HG02973 (cell line): ENCODE results near the gene ACO1.

Experiments
- ATAC-seq: cut with Tn5 transposase; IDR thresholded peaks from one replicate; pipeline ENCODE4 v1.9.1; 2021; ENCODE audit warnings: moderate library complexity; ENCODE audit not compliant: unreplicated experiment

The ACO1 gene

DNA sequence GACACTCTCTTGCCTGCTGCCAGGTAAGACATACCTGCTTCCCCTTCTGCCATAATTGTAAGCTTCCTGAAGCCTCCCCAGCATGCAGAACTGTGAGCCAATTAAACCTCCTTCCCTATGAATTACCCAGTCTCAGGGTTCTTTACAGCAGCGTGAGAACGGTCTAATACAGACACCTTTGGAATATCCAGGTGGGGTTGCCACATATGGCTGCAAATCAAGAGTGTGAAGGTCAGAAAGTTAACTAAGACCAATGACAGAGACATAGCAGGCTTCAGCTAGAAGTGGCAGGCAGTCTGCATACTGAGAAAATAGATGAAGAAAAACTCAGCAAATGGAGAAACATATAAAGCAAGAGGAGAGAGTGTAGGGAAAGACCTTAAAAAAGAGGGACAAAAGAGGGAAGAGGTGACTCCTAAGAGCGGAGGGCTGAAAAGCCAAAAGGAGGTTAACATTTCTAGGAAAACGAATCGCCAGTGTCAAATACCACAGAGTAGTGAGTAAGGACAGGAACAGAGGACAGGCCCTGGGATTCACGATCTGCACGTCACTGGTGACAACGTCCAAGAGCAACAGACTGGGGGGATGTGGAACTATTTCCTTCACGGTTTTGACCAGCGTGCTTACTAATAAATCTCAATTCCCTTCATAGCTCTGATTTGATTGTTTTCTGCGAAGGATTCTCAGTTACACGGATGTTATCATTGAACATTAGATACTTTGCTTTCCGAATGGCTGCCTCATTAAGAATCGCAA lies 1.7 kb upstream of the ACO1 start:
- ATAC-seq, result no peak

DNA sequence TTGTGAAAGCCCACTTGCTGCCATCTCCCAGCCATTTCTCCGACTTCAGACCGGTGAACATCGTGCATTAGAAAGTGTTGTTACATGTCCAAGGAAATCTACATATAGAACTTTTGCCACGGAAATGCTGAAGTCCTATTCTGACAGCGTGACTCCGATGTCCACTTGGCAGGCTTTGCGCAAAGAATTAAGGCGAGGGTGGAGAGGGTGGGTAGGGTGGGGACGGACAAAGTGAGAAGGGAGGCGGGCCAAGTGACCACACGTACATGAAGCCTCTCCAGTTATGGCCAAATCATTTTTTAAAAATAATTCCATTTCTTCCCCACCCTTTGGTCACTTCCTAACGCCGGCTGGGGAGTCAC lies 460 bp upstream of the ACO1 start:
- ATAC-seq, result no peak

DNA sequence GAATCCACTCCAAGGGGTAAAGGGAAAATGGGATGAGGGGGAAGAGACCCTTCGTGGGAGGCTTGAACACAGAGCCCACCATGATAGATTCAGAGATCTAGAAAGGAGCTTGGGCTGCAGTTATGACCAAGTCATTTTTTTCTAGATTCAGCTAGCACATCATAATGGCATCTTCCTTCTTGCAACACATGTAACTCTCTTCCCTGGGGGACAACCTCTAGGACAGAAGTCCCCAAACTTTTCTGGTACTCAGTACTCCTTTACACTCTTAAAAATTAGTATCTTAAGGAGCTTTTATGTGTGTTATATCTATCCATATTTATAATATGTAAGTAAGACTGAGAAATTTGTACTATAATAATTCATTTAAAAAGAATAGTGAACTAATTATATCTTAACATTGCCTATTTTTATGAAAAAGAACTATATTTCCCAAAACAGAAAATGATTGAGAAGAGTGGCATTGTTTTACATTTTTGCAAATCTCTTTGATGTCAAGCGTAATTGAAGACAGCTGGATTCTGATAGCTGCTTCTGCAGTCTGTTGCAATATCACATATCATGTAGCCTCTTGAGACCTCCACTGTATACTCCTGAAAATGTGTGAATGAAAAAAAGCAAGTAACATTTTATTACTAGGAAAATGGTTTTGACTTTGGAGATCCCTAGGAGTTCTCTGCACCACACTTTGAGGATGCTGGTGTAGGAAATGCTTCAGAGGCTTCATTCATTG lies 875 bp downstream of the ACO1 start:
- no peak for ATAC-seq

DNA sequence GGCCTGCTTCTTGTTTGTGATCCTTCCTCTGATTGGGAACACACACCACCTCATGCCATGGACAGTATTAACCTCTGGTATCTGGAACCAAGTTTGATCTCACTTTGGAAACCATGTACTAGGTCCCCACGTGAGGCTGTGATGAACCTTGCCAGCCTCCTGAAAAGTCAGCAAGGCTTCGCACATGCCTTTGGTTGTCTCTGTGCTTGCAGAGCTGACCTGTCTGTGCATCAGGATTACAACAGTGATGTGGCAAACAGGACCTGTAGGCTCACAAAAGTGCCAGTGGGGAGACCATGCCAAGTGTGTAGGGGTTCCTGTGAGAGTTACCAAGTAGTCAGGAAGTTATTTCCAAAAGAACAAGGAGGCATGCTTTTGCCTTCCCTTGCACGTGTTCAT lies 1.4 kb downstream of the ACO1 start:
- no peak for ATAC-seq

DNA sequence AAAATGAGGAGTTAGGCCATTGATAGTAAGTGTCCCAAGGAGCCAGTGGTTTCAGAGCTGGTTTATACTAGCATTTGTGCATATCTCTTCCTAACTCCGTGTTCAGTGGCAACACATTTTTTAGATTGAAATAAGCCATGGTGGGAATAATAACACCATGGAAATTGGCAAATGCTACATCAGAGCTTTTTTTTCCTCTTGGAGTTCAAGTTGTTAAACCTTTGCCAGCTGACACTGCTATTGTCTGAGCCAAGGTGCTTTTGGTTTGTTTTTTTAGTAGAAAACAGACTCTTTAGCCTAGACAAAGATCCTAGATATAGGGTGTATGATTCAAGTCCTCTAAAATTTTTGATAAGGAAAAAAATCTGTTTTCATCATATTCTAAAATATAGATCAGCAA lies 2.8 kb downstream of the ACO1 start:
- ATAC-seq, result no peak

DNA sequence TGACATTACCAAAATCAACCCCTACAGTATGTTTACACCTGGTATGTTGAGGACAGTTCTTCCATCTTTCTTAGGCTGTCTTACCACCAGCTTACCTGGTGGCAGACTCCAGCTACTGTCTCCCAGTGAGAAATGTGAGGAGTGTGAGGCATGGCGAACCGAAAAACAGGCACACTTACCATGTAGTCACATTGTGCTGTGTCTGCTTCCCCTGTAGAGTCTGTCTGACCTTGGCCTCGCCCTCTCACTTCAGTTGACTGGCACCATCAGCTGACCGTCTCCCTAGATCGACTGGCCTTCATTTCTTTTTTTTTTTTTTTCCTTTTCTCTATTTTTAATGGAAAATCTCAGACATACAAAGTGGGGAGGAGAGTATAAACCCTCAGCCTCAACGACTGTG lies 4.9 kb downstream of the ACO1 start:
- ATAC-seq, result no peak

DNA sequence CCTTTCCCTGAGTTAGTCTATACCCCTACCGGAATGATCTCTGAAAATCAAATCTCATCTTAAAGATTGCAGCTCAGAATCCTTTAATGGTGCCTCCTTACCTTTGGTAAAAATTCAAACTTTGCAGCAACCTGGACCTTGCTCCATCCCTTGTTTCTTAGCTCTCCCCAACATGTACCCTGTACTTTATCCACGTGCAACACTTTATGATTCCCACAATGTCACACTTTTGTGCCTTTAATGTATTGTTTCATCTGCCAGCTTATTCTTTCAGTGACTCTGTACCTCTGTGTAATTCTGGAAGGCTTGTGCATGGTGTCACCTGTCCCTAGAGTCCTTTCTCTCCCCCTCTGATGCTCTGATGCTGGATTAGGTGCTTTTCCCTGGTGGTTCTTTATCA lies 9.5 kb downstream of the ACO1 start:
- no peak for ATAC-seq

DNA sequence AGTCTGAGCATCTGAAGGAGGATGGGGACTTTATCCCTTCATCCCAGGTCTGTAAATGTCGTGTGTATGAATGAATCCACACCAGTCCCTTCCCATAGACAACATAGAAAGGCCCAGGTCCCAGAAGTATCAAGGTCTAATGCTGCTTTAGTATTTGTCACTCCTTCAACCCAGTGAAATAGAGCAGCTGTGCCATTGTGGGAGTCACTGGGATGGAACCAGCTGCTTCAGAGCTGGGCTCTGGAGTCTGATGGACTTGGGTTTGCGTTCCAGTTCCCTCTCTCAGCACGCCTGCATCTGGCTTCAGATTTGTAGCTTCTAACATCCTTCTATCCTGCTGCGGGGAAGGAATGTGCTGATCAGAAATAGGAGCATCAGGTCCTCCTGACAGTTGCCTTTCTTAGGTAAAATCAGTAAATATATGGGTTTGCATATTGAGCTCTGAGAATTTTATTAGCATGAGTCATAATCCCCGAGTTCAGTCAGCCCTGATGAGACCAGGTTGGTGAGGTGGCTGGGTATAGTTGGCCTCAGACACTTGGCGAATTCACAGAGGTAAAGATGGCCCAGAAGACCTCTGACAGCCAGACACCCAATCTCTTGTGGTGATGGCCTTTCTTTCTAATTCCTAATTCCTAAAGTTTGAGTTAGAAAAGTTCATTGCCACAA lies 10.1 kb downstream of the ACO1 start:
- ATAC-seq, result no peak

DNA sequence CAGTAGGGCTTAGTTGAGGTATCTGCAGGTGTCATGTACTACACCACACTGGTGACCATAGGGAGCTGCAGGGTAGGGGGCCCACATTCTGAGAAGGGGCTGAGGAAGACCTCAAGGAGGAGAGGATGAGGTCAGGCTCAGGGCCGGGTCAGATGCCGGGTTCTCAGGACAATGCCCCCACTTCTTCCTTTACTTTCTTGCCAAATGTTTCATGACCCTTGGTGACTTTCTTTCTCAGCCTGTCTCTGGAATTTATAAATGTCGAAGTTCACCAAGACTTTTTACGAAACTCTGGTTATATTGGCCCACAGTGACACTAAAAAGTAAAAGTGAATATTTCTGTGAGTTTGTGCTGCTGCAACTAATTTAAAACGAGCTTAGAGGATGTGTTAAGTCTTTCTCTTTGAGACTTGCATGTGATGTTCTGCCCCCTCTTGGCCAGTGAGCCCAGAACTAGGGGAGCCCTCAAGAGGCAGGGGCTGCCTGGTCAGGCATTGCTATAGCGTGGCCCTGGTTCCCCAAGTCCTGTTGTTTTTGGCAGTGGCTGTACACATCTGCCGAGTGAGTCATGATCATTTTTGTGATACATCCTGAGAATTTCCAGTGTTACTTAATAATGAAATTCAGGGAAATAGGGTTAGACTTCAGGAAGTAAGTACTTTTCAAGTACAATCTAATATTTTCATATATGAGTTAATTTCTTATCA lies 11.2 kb downstream of the ACO1 start:
- no peak for ATAC-seq

DNA sequence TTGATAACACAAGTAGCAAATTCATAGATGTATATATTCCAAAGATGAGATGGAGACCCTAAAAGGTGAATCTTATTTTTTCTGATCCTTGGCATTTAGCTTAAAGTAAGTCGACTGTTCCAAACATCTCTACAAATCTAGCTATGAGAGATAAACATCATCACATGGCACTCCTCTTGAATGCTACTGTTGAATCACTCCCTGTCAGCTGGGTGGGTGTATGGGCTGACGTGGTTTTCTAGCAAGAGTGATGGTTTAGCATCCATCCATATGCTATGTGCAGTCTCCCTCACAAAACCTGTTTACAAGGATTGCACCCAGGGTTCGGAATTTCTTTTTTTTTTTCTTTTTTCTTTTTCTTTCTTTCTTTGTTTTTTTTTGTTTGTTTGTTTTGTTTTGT lies 13.8 kb downstream of the ACO1 start:
- ATAC-seq, result no peak

DNA sequence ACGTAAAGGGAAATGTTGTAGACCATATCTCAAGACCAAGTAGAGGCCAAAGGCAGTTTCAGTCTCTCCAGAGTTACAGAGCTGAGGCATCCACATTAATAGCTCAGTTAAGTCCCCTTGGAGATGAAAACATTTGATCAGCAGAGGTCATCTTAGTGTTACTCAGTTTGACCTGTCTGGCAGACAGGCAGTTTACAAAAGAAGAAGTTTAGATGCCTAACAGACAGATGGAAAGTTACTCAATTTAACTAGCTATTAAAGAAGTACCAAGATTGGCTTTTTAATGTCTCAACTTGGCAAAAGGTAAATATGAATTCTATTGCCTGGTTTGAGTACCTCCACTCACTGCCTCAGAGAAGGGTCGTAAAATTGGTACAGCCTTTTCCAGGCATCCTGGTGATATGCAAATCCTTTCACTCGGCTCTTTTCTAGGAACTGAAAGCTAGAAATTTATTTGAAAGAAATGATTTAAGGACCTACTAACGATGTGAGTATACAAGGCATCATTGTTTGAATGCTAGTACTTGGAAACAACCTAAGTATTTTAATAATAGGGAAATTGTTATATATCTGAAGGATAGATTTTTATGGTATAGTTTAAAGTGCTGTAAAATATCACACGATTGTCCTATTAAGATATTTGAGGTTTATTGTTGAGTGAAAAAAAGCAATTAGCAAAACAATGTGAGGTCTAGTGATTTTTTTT lies 14.8 kb downstream of the ACO1 start:
- ATAC-seq, result no peak

DNA sequence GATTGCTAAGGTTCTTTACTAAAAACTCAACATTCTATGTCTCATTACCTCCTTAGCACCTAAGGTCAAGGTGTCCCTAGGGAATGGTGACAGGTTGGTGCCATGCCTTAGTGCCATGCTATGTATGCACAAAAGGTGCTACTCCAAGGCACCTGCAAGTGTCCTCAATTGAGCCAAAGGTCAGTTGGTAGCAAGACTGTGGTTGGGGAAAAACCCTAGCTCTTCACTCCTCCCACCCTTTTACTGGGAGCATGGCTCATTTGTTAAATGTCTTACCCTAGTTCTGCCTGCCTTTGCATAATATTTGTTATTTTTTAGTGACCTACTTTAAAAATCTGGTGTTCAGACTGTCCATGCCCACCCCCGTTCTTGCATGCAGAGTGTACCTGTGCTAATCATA lies 17.0 kb downstream of the ACO1 start:
- ATAC-seq, result no peak

DNA sequence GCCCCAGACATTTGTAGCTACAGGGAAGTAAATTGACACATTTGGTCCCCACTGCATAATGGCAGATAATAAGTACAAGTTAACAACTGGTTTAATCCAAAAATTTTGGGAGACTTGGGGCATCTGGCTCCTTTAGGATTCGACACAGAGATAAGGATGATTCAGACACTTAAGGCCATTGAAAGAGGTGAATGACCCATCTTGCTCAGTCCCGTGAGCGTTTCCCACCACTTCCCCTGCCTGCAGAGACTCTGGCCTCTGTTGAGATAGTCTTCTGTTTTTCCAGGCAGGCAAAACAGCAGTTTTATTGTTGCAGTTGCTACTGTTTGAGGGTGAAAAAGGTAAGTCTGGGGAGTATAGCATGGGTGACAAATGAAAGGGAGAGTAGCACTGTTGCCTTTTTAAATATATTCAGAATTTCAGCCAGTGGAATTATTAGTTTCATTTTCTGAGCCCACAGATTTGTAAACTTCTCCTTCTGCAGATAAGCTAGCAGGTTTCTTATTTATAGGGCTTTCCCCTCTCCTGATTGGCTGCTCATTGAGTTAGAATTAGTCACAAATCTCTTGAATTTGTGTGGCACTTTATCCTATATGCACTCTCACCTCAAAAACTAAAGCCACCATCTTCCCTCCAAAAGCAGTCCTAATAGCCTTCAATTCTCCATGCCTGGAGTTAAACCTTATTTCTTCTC lies 19.3 kb downstream of the ACO1 start:
- ATAC-seq, result no peak

DNA sequence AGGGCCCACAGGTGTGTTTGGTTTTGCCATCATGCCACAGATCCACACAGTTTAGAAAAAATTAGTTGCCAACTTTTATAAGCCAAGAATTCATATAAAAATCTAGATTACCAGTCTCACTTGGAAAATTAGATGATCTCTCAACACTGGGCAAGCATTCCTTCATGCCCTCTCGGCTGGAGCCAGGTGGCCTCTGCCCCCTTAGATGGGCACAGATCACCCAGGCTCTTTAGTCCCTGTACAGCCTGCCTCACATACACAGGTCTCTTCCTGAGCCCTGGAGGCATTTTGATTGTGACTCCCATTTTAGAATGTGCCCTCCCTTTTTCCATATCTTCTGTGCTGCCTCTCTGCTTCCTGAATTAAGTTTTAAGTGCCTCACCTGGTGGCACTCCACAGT lies 20.0 kb downstream of the ACO1 start:
- ATAC-seq, result no peak

DNA sequence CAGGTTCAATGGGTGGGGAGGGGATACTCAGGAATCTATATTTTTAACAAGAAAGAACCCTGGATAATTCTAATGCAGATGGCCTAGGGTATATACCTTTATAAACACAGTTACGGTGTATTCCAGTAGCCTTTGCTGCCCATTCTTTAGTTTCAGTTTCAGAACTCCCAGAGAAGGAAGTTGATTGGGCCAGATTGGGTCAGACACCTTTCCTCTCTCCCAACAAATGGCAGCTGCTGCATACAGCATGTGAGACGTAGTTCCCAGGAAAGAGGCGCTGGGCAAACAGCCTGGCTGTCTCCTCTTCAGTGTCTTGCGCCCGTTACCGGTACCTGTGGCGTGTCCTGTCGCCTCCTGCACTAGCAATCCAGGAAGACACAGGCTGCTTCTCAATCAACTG lies 20.4 kb downstream of the ACO1 start:
- ATAC-seq, result no peak

DNA sequence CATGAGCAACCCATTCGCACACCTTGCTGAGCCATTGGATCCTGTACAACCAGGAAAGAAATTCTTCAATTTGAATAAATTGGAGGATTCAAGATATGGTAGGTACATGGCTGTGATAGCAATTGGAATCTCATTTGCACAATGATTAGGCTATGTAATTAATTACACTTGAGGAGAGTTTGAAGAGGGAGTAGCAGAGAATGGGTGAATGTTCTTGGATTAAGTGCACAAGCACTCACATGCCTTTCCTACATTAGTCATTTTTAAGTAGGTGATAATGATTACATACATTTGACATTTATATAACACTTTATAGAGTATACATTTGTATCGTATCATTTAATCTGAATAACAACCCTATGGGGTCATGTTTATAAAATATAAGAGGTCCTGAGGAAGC lies 21.1 kb downstream of the ACO1 start:
- no peak for ATAC-seq

DNA sequence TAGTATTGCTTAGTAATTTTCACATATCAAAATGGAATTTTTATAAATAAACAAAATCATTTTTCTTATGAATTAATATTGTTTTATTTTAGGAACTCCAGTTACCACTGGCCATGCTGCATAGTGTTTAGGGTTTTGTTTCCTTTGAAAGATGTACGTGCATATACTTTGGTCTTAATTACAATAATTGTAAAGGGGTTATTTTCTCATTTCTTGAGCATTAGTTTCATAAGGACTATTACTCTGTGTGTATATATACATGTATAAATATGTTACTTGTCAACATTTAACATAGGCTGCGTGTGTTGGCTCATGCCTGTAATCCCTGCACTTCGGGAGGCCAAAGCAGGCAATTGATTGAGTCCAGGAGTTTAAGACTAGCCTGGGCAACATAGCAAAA lies 21.6 kb downstream of the ACO1 start:
- no peak for ATAC-seq

DNA sequence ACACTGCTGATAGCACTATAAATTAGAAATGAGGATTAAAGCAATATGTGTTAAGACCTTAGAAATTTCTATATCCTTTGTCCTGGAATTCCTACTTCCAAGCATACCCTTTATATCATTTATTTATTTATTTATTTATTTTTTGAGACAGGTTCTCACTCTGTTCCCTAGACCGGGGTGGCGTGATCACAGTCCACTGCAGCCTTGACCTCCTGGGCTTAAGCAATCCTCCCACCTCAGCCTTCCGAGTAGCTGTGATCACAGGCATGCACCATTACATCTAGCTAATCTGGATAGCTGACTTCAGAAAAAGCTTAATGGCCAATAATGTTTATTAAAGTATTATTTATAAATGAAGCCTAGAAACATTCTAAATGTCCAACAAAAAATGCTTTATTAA lies 27.3 kb downstream of the ACO1 start:
- ATAC-seq, result no peak

DNA sequence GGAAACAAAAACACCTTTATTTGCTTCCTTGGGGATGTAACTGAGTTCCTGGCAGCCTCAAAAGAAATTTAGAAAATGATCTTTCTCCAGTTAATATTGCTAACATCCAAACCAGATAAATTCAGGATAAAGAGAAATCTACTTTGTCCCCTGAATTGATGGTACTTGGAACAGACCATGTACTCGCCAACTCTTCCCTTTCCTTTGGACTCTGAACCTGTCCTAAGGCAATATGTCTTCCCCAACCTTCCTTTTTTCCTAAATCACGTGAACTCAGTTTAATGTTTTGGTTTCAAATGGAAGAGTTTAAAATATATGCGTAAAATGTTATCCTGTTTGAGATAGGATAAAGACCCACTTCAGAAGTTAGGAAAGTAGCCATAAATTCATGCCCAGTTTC lies 28.0 kb downstream of the ACO1 start:
- ATAC-seq, result no peak

DNA sequence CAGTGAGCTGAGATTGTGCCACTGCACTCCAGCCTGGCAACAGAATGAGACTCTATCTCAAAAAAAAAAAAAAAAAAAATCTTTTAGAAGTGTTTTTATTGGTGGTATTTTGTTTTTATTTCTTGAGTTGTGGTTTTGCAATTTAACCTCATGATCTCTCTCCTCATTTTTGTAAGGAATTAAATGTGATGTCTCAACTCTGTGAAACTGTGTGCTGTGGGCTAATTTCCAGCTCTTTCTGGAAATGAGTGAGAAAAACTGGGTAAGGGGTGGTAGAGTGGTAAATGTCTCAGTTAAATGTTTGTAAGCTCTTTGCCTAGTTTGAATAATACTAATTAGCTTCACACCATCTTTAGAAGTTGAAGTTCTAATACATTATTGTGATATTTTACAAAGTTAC lies 29.0 kb downstream of the ACO1 start:
- ATAC-seq, result no peak
